CD1c-positive myeloid dendritic cell (primary cell): ENCODE results near the gene KCND3.

ENCODE experiments used
- DNase-seq: peaks from one replicate; pipeline ENCODE4 v3.0.0-alpha.2; 2016; ENCODE audit errors: extremely low spot score

Gene KCND3

GRCh38 chr1:111988743-111989453 lies 570 bp downstream of the KCND3 start:
- DNase-seq: no peak

GRCh38 chr1:111988377-111988742 lies 1.1 kb downstream of the KCND3 start:
- no peak for DNase-seq

- no peak for DNase-seq
Observed at GRCh38 chr1:111987502-111987901, 2.0 kb downstream of the KCND3 start.

GRCh38 chr1:111983500-111983899 lies 6.0 kb downstream of the KCND3 start:
- DNase-seq: no peak

GRCh38 chr1:111982428-111982827 lies 7.0 kb downstream of the KCND3 start:
- no peak for DNase-seq

GRCh38 chr1:111981871-111982270 lies 7.6 kb downstream of the KCND3 start:
- DNase-seq: no peak

GRCh38 chr1:111981090-111981489 lies 8.4 kb downstream of the KCND3 start:
- DNase-seq: no peak

- DNase-seq: no peak
Observed at GRCh38 chr1:111980686-111981085, 8.8 kb downstream of the KCND3 start.

- DNase-seq: no peak
Observed at GRCh38 chr1:111978695-111979094, 10.8 kb downstream of the KCND3 start.

- DNase-seq: no peak
Observed at GRCh38 chr1:111977378-111977777, 12.1 kb downstream of the KCND3 start.

- DNase-seq: no peak
Observed at GRCh38 chr1:111976842-111977241, 12.6 kb downstream of the KCND3 start.

GRCh38 chr1:111976332-111976731 lies 13.1 kb downstream of the KCND3 start:
- DNase-seq: no peak

GRCh38 chr1:111973150-111973790 lies 16.2 kb downstream of the KCND3 start:
- DNase-seq: no peak

GRCh38 chr1:111971396-111971795 lies 18.1 kb downstream of the KCND3 start:
- no peak for DNase-seq

- no peak for DNase-seq
Observed at GRCh38 chr1:111968511-111968910, 21.0 kb downstream of the KCND3 start.

GRCh38 chr1:111967886-111968285 lies 21.6 kb downstream of the KCND3 start:
- no peak for DNase-seq

- no peak for DNase-seq
Observed at GRCh38 chr1:111967067-111967690, 22.3 kb downstream of the KCND3 start.

GRCh38 chr1:111965781-111966443 lies 23.6 kb downstream of the KCND3 start:
- DNase-seq: no peak

GRCh38 chr1:111963985-111964738 lies 25.3 kb downstream of the KCND3 start:
- no peak for DNase-seq

GRCh38 chr1:111961773-111962565 lies 27.5 kb downstream of the KCND3 start:
- DNase-seq: no peak

GRCh38 chr1:111961016-111961415 lies 28.5 kb downstream of the KCND3 start:
- DNase-seq: no peak
